ENCODE measurements around the gene OR2T27.
A peak's percentile ranks its signal among the peaks of the same experiment; 100 is the strongest.
"Not testable (repeated sequence)": the region's sequence is repeated elsewhere in the genome, so short reads cannot be mapped to it uniquely, and the experiment has no call there.

OR2T27 gene, protein sequence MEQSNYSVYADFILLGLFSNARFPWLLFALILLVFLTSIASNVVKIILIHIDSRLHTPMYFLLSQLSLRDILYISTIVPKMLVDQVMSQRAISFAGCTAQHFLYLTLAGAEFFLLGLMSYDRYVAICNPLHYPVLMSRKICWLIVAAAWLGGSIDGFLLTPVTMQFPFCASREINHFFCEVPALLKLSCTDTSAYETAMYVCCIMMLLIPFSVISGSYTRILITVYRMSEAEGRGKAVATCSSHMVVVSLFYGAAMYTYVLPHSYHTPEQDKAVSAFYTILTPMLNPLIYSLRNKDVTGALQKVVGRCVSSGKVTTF

DNA sequence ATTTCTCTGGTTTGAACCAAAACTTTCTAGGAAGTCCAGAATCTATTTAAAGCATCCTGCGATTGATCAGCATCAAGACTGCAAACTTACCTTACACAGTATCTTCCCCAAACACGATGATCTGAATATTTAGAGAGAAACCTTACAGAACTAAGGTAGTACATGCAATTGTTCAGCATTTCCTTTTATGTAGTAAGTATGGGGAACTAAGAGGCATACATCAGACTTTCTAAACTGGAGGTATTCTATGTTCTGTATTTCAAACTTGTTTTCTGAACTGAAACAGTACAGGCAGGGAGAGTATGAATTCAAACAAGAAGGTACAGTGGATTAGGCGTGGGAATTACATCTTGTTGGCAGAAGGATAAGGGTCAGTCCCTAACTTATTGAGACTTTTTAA is at the start of gene OR2T27:
TSS of gene OR2T27 (minus strand) at position 175 of the 400 bp plus-strand sequence. CDS start 4,644 bp downstream, outside the sequence.
- H3K27me3 ChIP-seq; H3K9ac ChIP-seq; H3K9me3 ChIP-seq (replicated peaks in 1 of 11); H3K4me1 ChIP-seq; H3K36me3 ChIP-seq; H3K4me2 ChIP-seq; H4K20me1 ChIP-seq; H3K4me3 ChIP-seq; H3K27ac ChIP-seq: not testable (repeated sequence)

DNA sequence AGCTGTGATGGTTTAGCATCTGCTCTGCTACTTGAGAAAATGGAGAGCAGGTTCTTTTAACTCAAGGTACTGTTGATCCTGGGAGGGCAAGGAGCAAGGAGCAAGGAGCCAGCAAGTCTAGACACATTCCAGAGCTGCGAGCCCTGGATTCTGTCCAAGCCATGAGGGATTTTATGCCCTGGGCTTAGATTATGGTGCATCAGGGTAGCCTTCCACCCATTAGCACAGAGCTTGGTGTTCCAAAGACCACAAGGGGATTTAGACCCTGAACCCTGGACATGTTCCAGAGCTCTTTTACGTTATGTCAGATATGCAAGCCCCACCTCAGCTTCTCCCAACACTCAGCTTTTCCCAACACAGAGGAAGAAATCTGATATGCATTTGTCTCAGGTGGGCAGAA is 49.3 kb upstream of the OR2T27 start:
- Histone ChIP-seq H3K4me2 (peak overlapping the region in 1 of 11 experiments; percentile 17; a peak in 1 of 22 replicates), H3K4me3 (no peak overlapping the region), H3K4me1 (peaks cover 0 to 34% (median 0%) of the 10 kb centered on the region in 10 experiments; a peak in 6 of 20 replicates), H4K20me1 (no peaks in the 10 kb centered on the region), H3K27me3 (no peaks in the 10 kb centered on the region), H3K9ac (no peak overlapping the region), H3K9me3 (replicated peaks in 1 of 11) (peaks cover 0 to 19% (median under 1%) of the 10 kb centered on the region in 11 experiments; a peak in 7 of 22 replicates), H3K27ac (no peak overlapping the region), H3K36me3 (no peaks in the 10 kb centered on the region)
- no peak for TF ChIP-seq Cebpa-rat (IDR thresholded peaks at IDR 0.05)

DNA sequence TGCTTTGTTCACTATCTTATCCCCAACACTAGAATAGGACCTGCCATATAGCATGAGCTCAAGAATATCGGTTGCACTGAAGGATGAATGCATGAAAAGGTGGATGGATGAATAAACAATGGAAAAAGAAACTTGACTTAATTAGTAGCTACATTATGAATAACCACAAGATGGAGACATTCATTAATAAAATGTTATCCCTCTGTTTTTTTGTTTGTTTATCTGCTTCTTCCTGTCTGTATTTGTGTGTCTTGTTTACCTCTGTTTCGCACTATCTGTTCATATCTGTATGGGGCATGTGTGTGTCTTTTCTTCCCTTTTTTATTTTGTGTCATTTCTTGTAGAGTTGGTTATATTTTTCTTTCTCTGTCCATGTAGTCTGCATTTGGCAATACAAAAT is 48.3 kb upstream of the OR2T27 start:
- Histone ChIP-seq H4K20me1 (no peaks in the 10 kb centered on the region), H3K36me3 (no peaks in the 10 kb centered on the region), H3K4me2 (peak overlapping the region in 1 of 11 experiments; percentile 17; a peak in 1 of 22 replicates), H3K27ac (peak overlapping the region in 1 of 11 experiments; percentile 24; a peak in 1 of 22 replicates), H3K9ac (0 out of 22 replicates have a peak overlapping the region, but pooled peaks of 1 of the 11 experiments have one; percentile 9), H3K4me1 (peaks cover 0 to 32% (median 0%) of the 10 kb centered on the region in 10 experiments; a peak in 4 of 20 replicates), H3K4me3 (no peak overlapping the region), H3K9me3 (replicated peaks in 1 of 11) (peaks cover 0 to 11% (median 0%) of the 10 kb centered on the region in 11 experiments; a peak in 4 of 22 replicates), H3K27me3 (no peaks in the 10 kb centered on the region)
- no peak for TF ChIP-seq Cebpa-rat (IDR thresholded peaks at IDR 0.05)

DNA sequence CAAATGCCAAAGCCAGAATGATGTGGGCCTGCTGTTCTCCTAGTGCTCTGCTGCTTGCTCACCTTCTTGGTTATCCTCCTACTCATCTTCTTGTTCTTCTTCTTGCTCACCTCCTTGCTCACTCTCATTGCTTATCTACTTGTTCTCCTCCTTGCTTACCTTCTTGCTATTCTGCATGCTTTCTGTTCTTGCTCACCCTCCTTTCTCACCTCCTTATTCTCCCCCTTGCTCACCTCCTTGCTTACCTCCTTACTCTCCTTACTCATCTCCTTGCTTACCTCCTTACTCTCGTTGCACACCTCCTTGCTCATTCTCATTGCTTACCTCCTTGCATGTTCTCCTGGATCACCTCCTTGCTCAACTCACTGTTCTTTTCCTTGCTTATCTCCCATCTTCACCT is 47.4 kb upstream of the OR2T27 start, which contains the start of gene OR14I1:
TSS of gene OR14I1 (minus strand) at position 53 of the 400 bp plus-strand sequence.
- no peaks in the 10 kb centered on the region for H4K20me1 ChIP-seq
- H3K4me3 ChIP-seq, result no peak within 1 kb of the TSS
- no peak within 1 kb of the TSS for H3K9ac ChIP-seq
- H3K27me3 ChIP-seq, result no peaks in the 10 kb centered on the region
- H3K4me1 ChIP-seq, result peaks cover 0 to 28% (median 0%) of the 10 kb centered on the region in 10 experiments; a peak in 7 of 20 replicates
- H3K9me3 ChIP-seq (replicated peaks in 1 of 11), result peaks cover 0 to 10% (median 0%) of the 10 kb centered on the region in 11 experiments; a peak in 5 of 22 replicates
- H3K27ac ChIP-seq, result no peak within 1 kb of the TSS
- H3K4me2 ChIP-seq, result peak within 1 kb of the TSS in 1 of 11 experiments; percentile 20; a peak in 2 of 22 replicates
- H3K36me3 ChIP-seq, result no peaks in the 10 kb centered on the region
- TF ChIP-seq Cebpa-rat (IDR thresholded peaks at IDR 0.05), result no peak

DNA sequence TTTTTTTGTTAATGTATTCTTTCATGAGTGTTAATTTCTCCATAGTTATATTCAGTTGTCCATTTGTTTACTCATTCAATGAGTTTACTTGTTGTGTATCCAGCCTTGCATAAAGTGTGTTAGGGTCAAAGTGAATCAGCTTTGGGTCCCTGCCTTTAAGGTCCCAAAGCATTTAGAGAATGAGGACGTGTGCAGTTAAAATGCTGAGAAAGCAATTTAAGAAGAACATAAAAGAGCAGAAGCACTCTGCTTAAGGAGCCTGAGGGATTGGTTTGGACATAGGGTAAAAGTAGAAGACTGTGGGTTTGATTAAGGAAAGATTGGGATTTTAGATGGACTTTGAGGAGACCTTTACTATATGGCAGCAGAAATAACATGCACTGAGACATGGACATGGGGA is 43.8 kb upstream of the OR2T27 start:
- peaks cover 0 to 5% (median 0%) of the 10 kb centered on the region in 11 experiments; a peak in 1 of 22 replicates for H3K9me3 ChIP-seq (replicated peaks in 1 of 11)
- no peaks in the 10 kb centered on the region for H3K27me3 ChIP-seq
- peaks cover 11 to 41% (median 19%) of the 10 kb centered on the region in 10 experiments for H3K4me1 ChIP-seq
- no peak overlapping the region for H3K9ac ChIP-seq
- no peaks in the 10 kb centered on the region for H3K36me3 ChIP-seq
- peak overlapping the region in 1 of 11 experiments; percentile 27; a peak in 1 of 22 replicates for H3K4me2 ChIP-seq
- no peak for TF ChIP-seq Cebpa-rat (IDR thresholded peaks at IDR 0.05)
- no peak overlapping the region for H3K4me3 ChIP-seq
- no peak overlapping the region for H3K27ac ChIP-seq
- H4K20me1 ChIP-seq, result no peaks in the 10 kb centered on the region

DNA sequence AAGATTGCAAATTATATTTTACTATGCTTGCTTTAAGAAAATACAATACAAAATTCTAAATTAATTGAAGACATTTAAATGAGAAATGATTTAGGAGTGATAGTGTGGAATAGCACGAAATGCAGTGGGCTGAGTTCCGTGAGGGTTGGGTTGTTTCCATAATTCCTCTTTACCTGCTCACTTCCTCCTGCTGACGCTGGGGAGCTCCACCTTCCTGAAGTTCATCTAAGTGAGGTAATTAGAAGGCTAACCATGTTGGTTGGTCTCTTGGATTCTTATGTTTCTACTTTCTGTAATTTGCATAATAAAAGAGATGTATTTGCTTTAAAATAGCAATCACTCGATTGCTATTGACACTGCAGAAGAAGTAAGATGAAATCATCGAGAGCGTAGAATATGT is 42.6 kb upstream of the OR2T27 start:
- Histone ChIP-seq H3K36me3 (no peaks in the 10 kb centered on the region), H3K27ac (no peak overlapping the region), H3K4me2 (peak overlapping the region in 1 of 11 experiments; percentile 58; a peak in 1 of 22 replicates), H3K4me1 (peaks cover 11 to 30% (median 19%) of the 10 kb centered on the region in 10 experiments), H3K9ac (no peak overlapping the region), H4K20me1 (no peaks in the 10 kb centered on the region), H3K4me3 (no peak overlapping the region), H3K27me3 (no peaks in the 10 kb centered on the region), H3K9me3 (replicated peaks in 1 of 11) (peaks cover 0 to 5% (median 0%) of the 10 kb centered on the region in 11 experiments; a peak in 1 of 22 replicates)
- TF ChIP-seq Cebpa-rat (IDR thresholded peaks at IDR 0.05), result no peak

DNA sequence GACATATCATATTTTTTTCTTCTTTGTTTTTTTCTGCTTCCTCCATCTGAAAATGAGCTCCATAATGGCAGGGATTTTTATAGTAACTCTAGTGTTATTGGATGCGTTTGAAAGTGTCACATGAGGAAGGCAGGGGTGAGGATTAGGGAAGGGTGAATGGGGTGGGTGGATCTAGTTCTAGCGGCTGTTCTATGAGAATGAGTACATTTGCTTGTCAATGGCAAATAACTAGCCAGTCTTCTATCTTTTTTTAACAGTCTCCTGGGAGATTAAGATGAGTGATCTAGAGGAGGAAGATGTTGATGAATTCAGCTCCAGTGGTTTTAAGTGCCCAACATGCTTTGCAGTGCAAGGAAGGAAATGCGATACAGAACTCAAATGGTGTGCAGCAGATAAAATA is 41.4 kb upstream of the OR2T27 start:
- H4K20me1 ChIP-seq, result no peaks in the 10 kb centered on the region
- peaks cover 11 to 30% (median 19%) of the 10 kb centered on the region in 10 experiments for H3K4me1 ChIP-seq

DNA sequence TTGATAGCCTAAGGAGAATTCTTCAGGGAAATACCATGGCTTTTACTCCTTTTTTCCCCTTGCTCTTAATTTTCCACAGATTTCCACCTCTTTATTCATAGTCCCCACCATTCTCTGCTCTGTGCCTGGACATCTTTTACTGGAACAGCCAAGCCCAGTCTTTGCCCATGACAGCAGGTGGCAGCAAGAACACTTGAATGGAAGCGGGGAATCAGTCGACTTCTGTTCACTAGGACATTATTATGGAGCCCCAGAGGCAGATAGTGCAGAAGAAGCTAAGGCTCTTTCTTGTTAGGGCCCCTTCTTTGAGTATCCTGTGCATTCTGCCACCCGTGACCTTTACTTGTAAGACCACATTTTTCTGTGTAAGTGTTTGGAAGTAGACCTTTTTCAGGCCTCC is 40.9 kb upstream of the OR2T27 start:
- TF ChIP-seq Cebpa-rat (IDR thresholded peaks at IDR 0.05), result no peak
- Histone ChIP-seq H3K4me3 (no peak overlapping the region), H3K27ac (no peak overlapping the region), H3K27me3 (no peaks in the 10 kb centered on the region), H4K20me1 (no peaks in the 10 kb centered on the region), H3K4me2 (peak overlapping the region in 10 of 11 experiments; percentile 45 to 79 (median 55); a peak in 18 of 22 replicates), H3K4me1 (peaks cover 11 to 30% (median 19%) of the 10 kb centered on the region in 10 experiments), H3K36me3 (no peaks in the 10 kb centered on the region; a peak in 1 of 22 replicates), H3K9ac (no peak overlapping the region), H3K9me3 (replicated peaks in 1 of 11) (peaks cover 10 to 14% (median 12%) of the 10 kb centered on the region in 11 experiments; a peak in 21 of 22 replicates)

More for the DNA sequence above, 41.4 kb upstream of the OR2T27 start:
- no peak for TF ChIP-seq Cebpa-rat (IDR thresholded peaks at IDR 0.05)
- H3K27ac ChIP-seq, result no peak overlapping the region
- H3K4me2 ChIP-seq, result peak overlapping the region; percentile 33 to 79 (median 52); a peak in 20 of 22 replicates
- no peak overlapping the region for H3K4me3 ChIP-seq
- no peaks in the 10 kb centered on the region; a peak in 1 of 22 replicates for H3K36me3 ChIP-seq
- H3K9me3 ChIP-seq (replicated peaks in 1 of 11), result peaks cover 5 to 8% (median 7%) of the 10 kb centered on the region in 11 experiments; a peak in 20 of 22 replicates
- no peaks in the 10 kb centered on the region for H3K27me3 ChIP-seq
- H3K9ac ChIP-seq, result no peak overlapping the region

DNA sequence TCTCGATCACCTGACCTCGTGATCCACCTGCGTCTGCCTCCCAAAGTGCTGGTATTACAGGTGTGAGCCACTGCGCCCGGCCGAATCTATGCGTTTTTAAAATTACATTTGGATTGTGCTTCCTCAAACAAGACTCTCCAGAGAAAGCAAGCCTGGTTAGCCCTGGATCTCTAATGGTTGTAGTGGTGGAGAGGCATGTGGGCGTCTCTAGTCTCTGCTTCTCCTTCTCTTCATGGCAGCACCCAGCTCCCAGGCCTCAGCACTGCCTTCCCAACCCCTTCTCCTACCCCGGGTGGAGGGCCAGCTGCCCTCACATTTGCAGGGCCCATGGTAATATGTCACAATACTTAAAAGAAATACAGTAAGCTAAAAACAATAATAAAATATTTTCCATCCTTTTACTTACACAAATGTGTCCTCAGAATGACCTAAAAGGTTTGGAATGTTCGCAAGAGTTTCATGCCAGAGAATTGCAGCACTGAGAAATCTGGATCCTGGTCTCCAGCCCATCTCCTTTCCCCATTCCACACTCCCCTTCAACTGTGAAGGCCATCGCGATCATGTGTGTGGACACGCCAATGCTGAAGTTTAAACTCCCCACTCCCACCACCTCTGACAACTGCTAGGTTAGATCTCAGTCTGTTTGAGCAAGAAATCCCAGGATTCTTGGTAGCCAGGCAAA is 40.3 kb upstream of the OR2T27 start:
- Histone ChIP-seq H3K27ac (no peak overlapping the region), H3K9ac (no peak overlapping the region), H3K27me3 (no peaks in the 10 kb centered on the region), H3K4me2 (peak overlapping the region in 3 of 11 experiments; percentile 47 to 65 (median 49); a peak in 1 of 22 replicates), H3K9me3 (replicated peaks in 1 of 11) (peaks cover 15 to 20% (median 18%) of the 10 kb centered on the region in 11 experiments; a peak in 21 of 22 replicates), H4K20me1 (no peaks in the 10 kb centered on the region), H3K4me3 (no peak overlapping the region), H3K36me3 (no peaks in the 10 kb centered on the region; a peak in 1 of 22 replicates), H3K4me1 (peaks cover 11 to 30% (median 19%) of the 10 kb centered on the region in 10 experiments)
- 0 out of 22 replicates have a peak, but pooled peaks of 1 of the 11 experiments have one; percentile 15 for TF ChIP-seq Cebpa-rat (IDR thresholded peaks at IDR 0.05)

Data from BLaER1 treated with 17β-estradiol and CSF1 and Interleukin-3, amounts not matched to agents 10 nM and 100 nM (cell line).